Measurements from ENCODE around the gene CDC42SE2. TPM values are rescaled to one million over a fixed set of nuclear protein-coding genes. Genes with fewer than 3 reads are reported as not detected.

Gene CDC42SE2
- total RNA-seq, 6 donors from 2014 or later: 13.6 to 92.1 (median 36.5) TPM

DNA sequence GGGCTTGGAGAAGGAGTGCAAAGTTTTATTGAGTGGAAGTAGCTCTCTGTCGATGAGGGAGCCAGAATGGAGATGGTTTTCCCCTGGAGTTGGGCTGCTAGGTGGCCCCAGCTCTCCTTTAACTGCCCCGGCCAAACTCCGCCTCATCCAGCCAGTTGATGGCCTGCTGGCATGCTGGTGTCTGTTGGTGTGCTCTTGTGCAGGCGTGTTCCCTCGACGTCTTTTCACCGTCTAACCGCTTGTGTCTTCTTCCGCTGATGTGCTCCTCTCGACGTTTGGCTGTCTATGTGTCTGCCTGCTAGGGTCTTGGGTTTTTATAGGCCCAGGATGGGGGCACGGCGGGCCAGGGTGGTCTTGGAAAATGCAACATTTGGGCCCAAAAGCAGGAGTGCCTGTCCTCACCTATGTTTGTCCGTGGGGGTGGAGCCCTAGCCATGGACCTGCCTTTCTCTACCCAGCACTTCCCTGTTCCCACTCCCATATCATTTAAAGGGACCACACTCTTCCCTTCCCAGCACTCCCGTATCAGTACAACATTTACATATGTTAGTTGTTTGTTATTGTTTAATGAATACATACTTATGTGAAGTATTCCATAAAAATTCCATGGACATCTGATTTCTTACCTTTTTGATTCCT is 97.9 kb downstream of the CDC42SE2 start:
- DNase-seq (no peak), ATAC-seq (ENCODE audit: low FRiP score in 2 of 2) (no peak)
- no peak overlapping the region for H3K4me3 ChIP-seq
- no peak for TF ChIP-seq EP300 (IDR thresholded peaks at IDR 0.05)
- no peak for TF ChIP-seq POLR2A (IDR thresholded peaks at IDR 0.05)
- TF ChIP-seq POLR2AphosphoS5 (IDR thresholded peaks at IDR 0.05): no peak
- TF ChIP-seq, protein P1, sequence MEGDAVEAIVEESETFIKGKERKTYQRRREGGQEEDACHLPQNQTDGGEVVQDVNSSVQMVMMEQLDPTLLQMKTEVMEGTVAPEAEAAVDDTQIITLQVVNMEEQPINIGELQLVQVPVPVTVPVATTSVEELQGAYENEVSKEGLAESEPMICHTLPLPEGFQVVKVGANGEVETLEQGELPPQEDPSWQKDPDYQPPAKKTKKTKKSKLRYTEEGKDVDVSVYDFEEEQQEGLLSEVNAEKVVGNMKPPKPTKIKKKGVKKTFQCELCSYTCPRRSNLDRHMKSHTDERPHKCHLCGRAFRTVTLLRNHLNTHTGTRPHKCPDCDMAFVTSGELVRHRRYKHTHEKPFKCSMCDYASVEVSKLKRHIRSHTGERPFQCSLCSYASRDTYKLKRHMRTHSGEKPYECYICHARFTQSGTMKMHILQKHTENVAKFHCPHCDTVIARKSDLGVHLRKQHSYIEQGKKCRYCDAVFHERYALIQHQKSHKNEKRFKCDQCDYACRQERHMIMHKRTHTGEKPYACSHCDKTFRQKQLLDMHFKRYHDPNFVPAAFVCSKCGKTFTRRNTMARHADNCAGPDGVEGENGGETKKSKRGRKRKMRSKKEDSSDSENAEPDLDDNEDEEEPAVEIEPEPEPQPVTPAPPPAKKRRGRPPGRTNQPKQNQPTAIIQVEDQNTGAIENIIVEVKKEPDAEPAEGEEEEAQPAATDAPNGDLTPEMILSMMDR (IDR thresholded peaks at IDR 0.05): no peak
- H3K27me3 ChIP-seq: no peaks in the 10 kb centered on the region
- H3K27ac ChIP-seq: no peak overlapping the region
- peaks cover 0 to 17% (median 10%) of the 10 kb centered on the region in 4 donors for H3K4me1 ChIP-seq
- WGBS, 2 donors: 93 to 95% methylated on average over 15 of the region's 15 CpGs
- H3K36me3 ChIP-seq: peaks cover 0 to 8% (median 0%) of the 10 kb centered on the region in 4 donors
- no peaks in the 10 kb centered on the region for H3K9me3 ChIP-seq

GRCh38 chr5:131363811-131364506 is 100.1 kb downstream of the CDC42SE2 start:
- Histone ChIP-seq H3K4me1 (peaks cover 0 to 11% (median 8%) of the 10 kb centered on the region in 4 donors), H3K27ac (peak overlapping the region in 2 of 4 donors; percentile 17 to 18), H3K9me3 (no peaks in the 10 kb centered on the region), H3K36me3 (peaks cover 0 to 8% (median 0%) of the 10 kb centered on the region in 4 donors), H3K27me3 (no peaks in the 10 kb centered on the region), H3K4me3 (no peak overlapping the region)
- 75 to 78% methylated on average over 6 of the region's 6 CpGs for WGBS, 2 donors
- TF ChIP-seq, protein P1 (IDR thresholded peaks at IDR 0.05): no peak
- TF ChIP-seq POLR2AphosphoS5 (IDR thresholded peaks at IDR 0.05) (no peak), POLR2A (IDR thresholded peaks at IDR 0.05) (no peak), EP300 (IDR thresholded peaks at IDR 0.05) (no peak)
- no peak for ATAC-seq (ENCODE audit: low FRiP score in 2 of 2)
- DNase-seq: no peak

DNA sequence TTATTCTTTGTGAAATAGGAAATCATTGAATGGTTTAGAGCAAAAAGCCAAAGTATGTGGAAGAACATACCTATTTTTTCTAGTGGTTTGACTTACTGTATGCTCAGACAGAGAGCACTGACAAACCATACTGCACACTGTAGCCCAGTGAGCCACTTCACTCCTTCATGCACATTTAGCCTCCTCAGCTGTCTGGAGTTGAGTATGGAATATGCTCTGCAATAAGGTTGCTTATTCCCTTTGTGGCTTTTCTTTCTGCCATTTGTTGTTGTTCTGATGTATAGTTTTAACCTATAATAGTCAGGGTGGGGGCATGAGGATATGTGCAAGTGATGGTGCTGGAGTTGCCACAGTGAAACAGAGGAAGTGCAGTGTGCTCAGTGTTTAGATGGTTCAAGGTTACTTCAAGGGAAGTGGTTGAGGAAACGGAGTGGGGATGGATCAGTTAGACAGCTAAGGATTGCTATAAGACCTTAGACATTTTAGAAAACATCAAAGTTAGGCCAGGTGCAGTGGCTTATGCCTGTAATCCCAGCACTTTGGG is 100.7 kb downstream of the CDC42SE2 start:
- ATAC-seq (ENCODE audit: low FRiP score in 2 of 2) (peak in 1 of 2 donors; percentile 32), DNase-seq (no peak)
- peaks cover 0 to 11% (median 8%) of the 10 kb centered on the region in 4 donors for H3K4me1 ChIP-seq
- peaks cover 0 to 8% (median 0%) of the 10 kb centered on the region in 4 donors for H3K36me3 ChIP-seq
- no peak overlapping the region for H3K4me3 ChIP-seq
- TF ChIP-seq POLR2AphosphoS5 (IDR thresholded peaks at IDR 0.05) (no peak), EP300 (IDR thresholded peaks at IDR 0.05) (no peak), POLR2A (IDR thresholded peaks at IDR 0.05) (no peak)
- TF ChIP-seq, protein P1 (IDR thresholded peaks at IDR 0.05): no peak
- H3K9me3 ChIP-seq: no peaks in the 10 kb centered on the region
- peak overlapping the region in 2 of 4 donors; percentile 13 to 17 for H3K27ac ChIP-seq
- H3K27me3 ChIP-seq: no peaks in the 10 kb centered on the region
- 40 to 63% methylated on average over 1 of the region's 1 CpG for WGBS, 2 donors

GRCh38 chr5:131366428-131366827 is 102.6 kb downstream of the CDC42SE2 start:
- Histone ChIP-seq H3K36me3 (no peaks in the 10 kb centered on the region), H3K27ac (no peak overlapping the region), H3K9me3 (no peaks in the 10 kb centered on the region), H3K4me3 (no peak overlapping the region), H3K4me1 (peaks cover 0 to 11% (median 8%) of the 10 kb centered on the region in 4 donors), H3K27me3 (no peaks in the 10 kb centered on the region)
- TF ChIP-seq POLR2AphosphoS5 (IDR thresholded peaks at IDR 0.05) (no peak), POLR2A (IDR thresholded peaks at IDR 0.05) (no peak), EP300 (IDR thresholded peaks at IDR 0.05) (no peak)
- TF ChIP-seq, protein P1 (IDR thresholded peaks at IDR 0.05): no peak
- WGBS, 2 donors: 94% methylated on average over 3 of the region's 3 CpGs
- ATAC-seq (ENCODE audit: low FRiP score in 2 of 2) (no peak), DNase-seq (no peak)
